ENCODE measurements around the gene C11orf42.

The C11orf42 gene

GRCh38 chr11:6260207-6260726 lies 54.9 kb downstream of the C11orf42 start:
- no peak for DNase-seq

Measured in OCI-M1 (cell line).